Esophagus squamous epithelium (tissue), 5 donors: ENCODE data around the gene PTGS1. TPM values are rescaled to one million over a fixed set of nuclear protein-coding genes. Genes with fewer than 3 reads are reported as not detected.
"Not testable (repeated sequence)": the region's sequence is repeated elsewhere in the genome, so short reads cannot be mapped to it uniquely, and the experiment has no call there.

ENCODE experiments used
- DNase-seq: peaks from one replicate; lab custom pipeline; 2025; lab: John Stamatoyannopoulos, UW
- H3K27ac ChIP-seq, 4 donors: fragments of 200-600 bp; sonication (generic); one replicate each; pipeline ENCODE4 v1.5.1; 2016 to 2019; ENCODE audit warnings: mild to moderate bottlenecking in 1 of 4
- H3K27me3 ChIP-seq, 4 donors: fragments of 200-600 bp; sonication (generic); 1 replicate in 3 of 4; 2 replicates in 1 of 4; pipeline versions ENCODE4 v1.5.1 to v1.6.0; 2017 to 2021; ENCODE audit warnings: antibody characterized with exemption in 1 of 4
- H3K36me3 ChIP-seq, 3 donors: fragments of 200-600 bp; sonication (generic); one replicate each; pipeline ENCODE4 v1.5.1; 2016 to 2019
- H3K4me1 ChIP-seq, 3 donors: fragments of 200-600 bp; sonication (generic); one replicate each; pipeline ENCODE4 v1.5.1; 2017 to 2019
- H3K4me3 ChIP-seq, 4 donors: fragments of 200-600 bp; sonication (generic); 1 replicate in 3 of 4; 2 replicates in 1 of 4; pipeline ENCODE4 v1.5.1; 2016 to 2019; ENCODE audit warnings: mild to moderate bottlenecking in 2 of 4, moderate library complexity in 1 of 4
- H3K9me3 ChIP-seq, 3 donors: fragments of 200-600 bp; sonication (generic); one replicate each; pipeline ENCODE4 v1.5.1; 2016 to 2019
- CTCF ChIP-seq, 6 experiments: fragments of 450-650 bp in 4 of 6; fragments of 200-600 bp in 2 of 6; sonication (generic) in 2 of 6; IDR thresholded peaks; one replicate each; pipeline ENCODE4 v1.5.1; 2016 to 2019; ENCODE audit warnings: antibody characterized with exemption in 6 of 6, mild to moderate bottlenecking in 4 of 6, moderate library complexity in 4 of 6
- POLR2A ChIP-seq, 4 donors: fragments of 450-650 bp; IDR thresholded peaks; one replicate each; pipeline ENCODE4 v1.6.1; 2017; ENCODE audit warnings: antibody characterized with exemption in 4 of 4, mild to moderate bottlenecking in 4 of 4, moderate library complexity in 3 of 4
- WGBS, 2 donors: methylation state at CpG; one replicate each; pipeline ENCODE4 v1.1.5; 2018; 5-methylcytosine and 5-hydroxymethylcytosine counted together
- intact Hi-C: fragments of 100-400 bp; cut with DNase I; formaldehyde crosslinking; loops from one replicate; pipeline ENCODE4 v1.15.0; 2022
- total RNA-seq, 4 donors: library from RNA; depleted of rRNA; stranded (reverse); fragments of >200 nt; gene quantifications; one replicate each; pipeline ENCODE4 v1.1.0, GENCODE V29; 2016
- donor health status: DM: yes; HTN: yes; CAD: no.

The PTGS1 gene
- total RNA-seq, 4 donors from 2014 or later = 15.6 to 36.1 (median 30.3) TPM

- H3K4me3 ChIP-seq = no peak overlapping the region
- DNase-seq = no peak
- 93 to 100% methylated on average over 2 of the region's 3 CpGs for whole genome bisulfite sequencing, 2 donors
- peaks cover 0 to 21% (median 18%) of the 10 kb centered on the region in 3 donors for H3K4me1 ChIP-seq
- no peak for TF ChIP-seq POLR2A (IDR thresholded peaks at IDR 0.05)
- no peak for TF ChIP-seq CTCF (IDR thresholded peaks at IDR 0.05)
- intact Hi-C loops = no loop called here
- H3K27me3 ChIP-seq = no peaks in the 10 kb centered on the region
- H3K27ac ChIP-seq = no peak overlapping the region
- H3K9me3 ChIP-seq = no peaks in the 10 kb centered on the region
- H3K36me3 ChIP-seq = peaks cover 0 to 1% (median 0%) of the 10 kb centered on the region in 3 donors
Observed at GRCh38 chr9:122398371-122398924, 27.6 kb downstream of the PTGS1 start.

GRCh38 chr9:122401896-122402295 lies 31.1 kb downstream of the PTGS1 start:
- H3K27me3 ChIP-seq = no peaks in the 10 kb centered on the region
- no peak for DNase-seq
- H3K27ac ChIP-seq = peak overlapping the region in 1 of 4 donors; percentile 40
- intact Hi-C loops = no loop called here
- peaks cover 0 to 4% (median 3%) of the 10 kb centered on the region in 3 donors for H3K4me1 ChIP-seq
- H3K9me3 ChIP-seq = no peaks in the 10 kb centered on the region
- TF ChIP-seq POLR2A (IDR thresholded peaks at IDR 0.05) (no peak), CTCF (IDR thresholded peaks at IDR 0.05) (no peak)
- H3K4me3 ChIP-seq = no peak overlapping the region
- no peaks in the 10 kb centered on the region for H3K36me3 ChIP-seq
- 80 to 91% methylated on average over 8 of the region's 8 CpGs for WGBS, 2 donors

GRCh38 chr9:122402403-122402871 lies 31.6 kb downstream of the PTGS1 start:
- no peak for TF ChIP-seq CTCF (IDR thresholded peaks at IDR 0.05)
- no peak for TF ChIP-seq POLR2A (IDR thresholded peaks at IDR 0.05)
- H3K27ac ChIP-seq = peak overlapping the region in 1 of 4 donors; percentile 40
- 0 to 2% methylated on average over 3 of the region's 3 CpGs for WGBS, 2 donors
- peaks cover 0 to 5% (median 4%) of the 10 kb centered on the region in 3 donors for H3K4me1 ChIP-seq
- no peaks in the 10 kb centered on the region for H3K27me3 ChIP-seq
- intact Hi-C loops = no loop called here
- no peaks in the 10 kb centered on the region for H3K9me3 ChIP-seq
- no peaks in the 10 kb centered on the region for H3K36me3 ChIP-seq
- DNase-seq = no peak
- H3K4me3 ChIP-seq = no peak overlapping the region

- Histone ChIP-seq H3K27ac (no peak overlapping the region), H3K4me1 (peaks cover 0 to 5% (median 4%) of the 10 kb centered on the region in 3 donors), H3K9me3 (no peaks in the 10 kb centered on the region), H3K4me3 (no peak overlapping the region), H3K36me3 (no peaks in the 10 kb centered on the region), H3K27me3 (no peaks in the 10 kb centered on the region)
- WGBS, 2 donors = 89 to 91% methylated on average over 3 of the region's 3 CpGs
- DNase-seq = no peak
- intact Hi-C loops = no loop called here
- TF ChIP-seq CTCF (IDR thresholded peaks at IDR 0.05) (no peak), POLR2A (IDR thresholded peaks at IDR 0.05) (no peak)
Observed at GRCh38 chr9:122402874-122403273, 32.0 kb downstream of the PTGS1 start.

- Histone ChIP-seq H3K27ac (no peak overlapping the region), H3K4me3 (no peak overlapping the region), H3K36me3 (no peaks in the 10 kb centered on the region), H3K9me3 (no peaks in the 10 kb centered on the region), H3K27me3 (no peaks in the 10 kb centered on the region), H3K4me1 (peaks cover 0 to 5% (median 4%) of the 10 kb centered on the region in 3 donors)
- TF ChIP-seq POLR2A (IDR thresholded peaks at IDR 0.05) (no peak), CTCF (IDR thresholded peaks at IDR 0.05) (no peak)
- intact Hi-C loops = no loop called here
- DNase-seq = no peak
- 69 to 75% methylated on average over 6 of the region's 6 CpGs for WGBS, 2 donors
Observed at GRCh38 chr9:122403381-122404000, 32.7 kb downstream of the PTGS1 start.

- H3K27me3 ChIP-seq, DNase-seq, H3K9me3 ChIP-seq, intact Hi-C loops, H3K36me3 ChIP-seq, H3K4me1 ChIP-seq: not testable (repeated sequence)
- Histone ChIP-seq H3K4me3 (peak overlapping the region in 1 of 4 donors; percentile 50), H3K27ac (peak overlapping the region in 1 of 4 donors; percentile 62)
- 74 to 80% methylated on average over 7 to 14 of the region's 15 CpGs for WGBS, 2 donors
Observed at GRCh38 chr9:122405304-122406069, 34.7 kb downstream of the PTGS1 start.
